GM19099 (cell line): ENCODE results near the gene SPATA21.

ENCODE experiments used
- POLR2A ChIP-seq: IDR thresholded peaks from 3 replicates; pipeline ENCODE4 v1.6.1; 2011; ENCODE audit warnings: low read depth; ENCODE audit not compliant: insufficient read length; ENCODE audit errors: extremely low read depth

The SPATA21 gene

GRCh38 chr1:16445052-16445451, 7.8 kb upstream of the SPATA21 start:
- TF ChIP-seq POLR2A = no peak

GRCh38 chr1:16443975-16444770, 6.9 kb upstream of the SPATA21 start:
- no peak for TF ChIP-seq POLR2A

GRCh38 chr1:16442941-16443340, 5.7 kb upstream of the SPATA21 start:
- TF ChIP-seq POLR2A = no peak

- no peak for TF ChIP-seq POLR2A
Measured at GRCh38 chr1:16442265-16442664, 5.0 kb upstream of the SPATA21 start.

GRCh38 chr1:16441282-16441665, 4.0 kb upstream of the SPATA21 start:
- TF ChIP-seq POLR2A = no peak

- peak; percentile 97 for TF ChIP-seq POLR2A
Measured at GRCh38 chr1:16440470-16441281, 3.5 kb upstream of the SPATA21 start, which contains the start of gene NECAP2. NECAP2 (plus strand) TSS chr1:16440724; CDS start chr1:16440762, 38 bp downstream.

GRCh38 chr1:16440131-16440469, 2.9 kb upstream of the SPATA21 start:
- TF ChIP-seq POLR2A = no peak

GRCh38 chr1:16438924-16439323, 1.7 kb upstream of the SPATA21 start:
- no peak for TF ChIP-seq POLR2A

GRCh38 chr1:16438516-16438915, 1.3 kb upstream of the SPATA21 start:
- TF ChIP-seq POLR2A = no peak

GRCh38 chr1:16434501-16434900, 2.7 kb downstream of the SPATA21 start:
- TF ChIP-seq POLR2A = no peak

GRCh38 chr1:16434007-16434406, 3.2 kb downstream of the SPATA21 start:
- TF ChIP-seq POLR2A = no peak

GRCh38 chr1:16433030-16433429, 4.2 kb downstream of the SPATA21 start:
- TF ChIP-seq POLR2A = no peak

- no peak for TF ChIP-seq POLR2A
Measured at GRCh38 chr1:16430606-16431005, 6.6 kb downstream of the SPATA21 start.

GRCh38 chr1:16425125-16426025, 11.8 kb downstream of the SPATA21 start:
- TF ChIP-seq POLR2A = no peak

GRCh38 chr1:16422041-16422440, 15.2 kb downstream of the SPATA21 start:
- TF ChIP-seq POLR2A = no peak

GRCh38 chr1:16421201-16421600, 16.0 kb downstream of the SPATA21 start:
- no peak for TF ChIP-seq POLR2A
